DMS153 treated with DMSO at 0.1 percent for 48 hours (cell line): ENCODE results near the gene PSMB7.
"Not testable (repeated sequence)": the region's sequence is repeated elsewhere in the genome, so short reads cannot be mapped to it uniquely, and the experiment has no call there.

Experiments used
- DNase-seq: peaks from one replicate; lab custom pipeline; 2025; ENCODE audit not compliant: unreplicated experiment; lab: John Stamatoyannopoulos, UW

PSMB7 gene

GRCh38 chr9:124443625-124444024, 28.4 kb upstream of the PSMB7 start:
- no peak for DNase-seq

- DNase-seq, result no peak
These were observed 27.6 kb upstream of the PSMB7 start for GRCh38 chr9:124442826-124443225.

DNA sequence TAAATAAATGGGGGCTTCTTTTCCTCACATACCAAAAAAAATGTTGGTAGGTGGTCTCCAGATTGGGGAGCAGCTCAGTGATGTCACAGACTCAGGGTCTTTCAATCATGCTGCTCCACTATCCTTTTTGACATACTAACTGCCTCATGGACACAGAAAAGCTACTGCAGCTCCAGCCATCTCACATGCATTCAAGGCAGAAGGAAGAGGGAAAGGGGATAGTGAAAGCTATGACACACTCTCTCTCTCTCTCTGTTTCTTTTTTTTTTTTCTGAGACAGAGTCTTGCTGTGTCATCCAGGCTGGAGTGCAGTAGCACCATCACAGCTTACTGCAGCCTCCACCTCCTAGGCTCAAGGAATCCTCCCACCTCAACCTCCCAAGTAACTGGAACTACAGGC, 27.1 kb upstream of the PSMB7 start:
- no peak for DNase-seq

- DNase-seq, result no peak
These were observed 26.0 kb upstream of the PSMB7 start for GRCh38 chr9:124441291-124441690.

- no peak for DNase-seq
These were observed 25.5 kb upstream of the PSMB7 start for GRCh38 chr9:124440786-124441185.

GRCh38 chr9:124439686-124440243, 24.5 kb upstream of the PSMB7 start:
- no peak for DNase-seq

DNA sequence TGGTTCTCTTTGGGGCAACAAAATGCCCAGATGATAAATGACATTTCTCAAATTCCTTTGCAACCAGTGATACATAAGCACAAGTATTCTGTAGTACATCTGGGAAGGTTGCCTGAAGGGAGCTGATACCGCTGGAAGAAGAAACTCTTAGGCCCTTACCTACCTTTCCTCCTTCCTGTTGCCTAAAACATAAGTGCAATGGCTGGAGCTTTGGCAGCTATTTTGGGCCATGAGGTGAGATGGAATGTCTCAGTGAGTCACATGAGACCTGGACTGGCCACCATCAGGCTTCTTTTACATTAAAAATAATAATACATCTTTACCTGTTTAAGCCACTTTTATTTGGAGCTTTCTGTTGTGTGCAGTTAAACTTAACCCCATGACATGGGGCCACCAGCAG, 23.8 kb upstream of the PSMB7 start:
- DNase-seq, result no peak

DNA sequence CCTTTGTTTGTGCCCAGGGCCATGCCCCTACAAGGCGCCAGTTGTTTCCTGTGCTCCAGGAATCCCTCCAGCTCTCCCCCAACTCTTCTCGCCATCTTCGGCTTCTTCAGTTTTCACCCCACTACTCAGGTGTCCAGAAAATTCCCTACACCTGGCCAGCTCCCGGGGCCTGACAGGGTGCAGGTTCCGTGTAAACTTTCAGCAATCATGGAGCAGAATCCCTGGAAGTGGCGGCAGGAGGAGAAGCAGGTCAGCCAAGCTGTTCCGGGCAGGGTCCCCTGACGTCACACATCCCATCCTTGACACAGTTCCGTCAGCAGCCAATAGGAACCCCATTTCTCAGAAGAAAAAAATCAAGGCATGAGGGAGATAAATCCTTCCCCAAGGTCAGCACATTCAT, 22.8 kb upstream of the PSMB7 start:
- no peak for DNase-seq

DNA sequence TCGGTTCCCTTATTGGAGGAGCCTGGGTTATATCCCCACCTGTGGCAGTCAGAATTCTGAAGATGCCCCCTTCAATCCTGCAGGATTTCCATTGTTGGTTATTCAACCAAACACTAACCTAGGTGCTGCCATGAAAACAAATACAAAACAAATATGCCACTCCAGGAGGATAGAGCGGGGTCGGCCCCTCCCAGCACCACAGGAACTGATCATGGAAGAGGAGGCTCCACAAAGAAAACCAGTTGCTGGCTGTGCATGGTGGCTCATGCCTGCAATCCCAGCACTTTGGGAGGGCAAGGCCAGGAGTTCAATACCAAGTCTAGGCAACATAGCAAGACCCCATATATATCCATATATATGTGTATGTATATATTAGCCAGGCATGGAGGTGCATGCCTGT, 21.8 kb upstream of the PSMB7 start:
- DNase-seq, result no peak

- no peak for DNase-seq
These were observed 21.1 kb upstream of the PSMB7 start for GRCh38 chr9:124436320-124436719.

- no peak for DNase-seq
These were observed 14.3 kb upstream of the PSMB7 start for GRCh38 chr9:124429530-124429867.

GRCh38 chr9:124428751-124429529, 13.7 kb upstream of the PSMB7 start:
- DNase-seq, result peak; percentile 42

DNA sequence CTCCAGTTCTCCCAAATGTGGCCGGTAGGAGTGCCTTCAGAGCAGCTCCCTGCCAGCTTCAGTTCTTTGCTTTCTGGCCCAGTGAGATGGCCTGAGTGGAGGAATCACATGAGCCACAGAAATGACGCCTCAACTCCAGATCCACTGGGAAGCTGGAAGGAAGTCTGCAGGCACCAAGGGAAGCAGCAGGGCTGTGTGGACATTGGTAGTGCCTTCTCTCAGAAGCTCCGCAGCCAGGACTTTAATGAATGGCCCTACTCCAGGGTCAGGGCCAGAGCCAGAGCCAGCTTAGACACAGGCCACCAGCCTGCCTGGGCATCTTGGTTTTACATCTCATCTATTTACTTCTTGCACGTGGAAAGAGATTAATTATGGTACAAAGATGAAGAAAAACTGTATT, 12.0 kb upstream of the PSMB7 start:
- no peak for DNase-seq

- no peak for DNase-seq
These were observed 11.1 kb upstream of the PSMB7 start for GRCh38 chr9:124426361-124426760.

GRCh38 chr9:124425733-124426132, 10.5 kb upstream of the PSMB7 start:
- DNase-seq, result not testable (repeated sequence)

DNA sequence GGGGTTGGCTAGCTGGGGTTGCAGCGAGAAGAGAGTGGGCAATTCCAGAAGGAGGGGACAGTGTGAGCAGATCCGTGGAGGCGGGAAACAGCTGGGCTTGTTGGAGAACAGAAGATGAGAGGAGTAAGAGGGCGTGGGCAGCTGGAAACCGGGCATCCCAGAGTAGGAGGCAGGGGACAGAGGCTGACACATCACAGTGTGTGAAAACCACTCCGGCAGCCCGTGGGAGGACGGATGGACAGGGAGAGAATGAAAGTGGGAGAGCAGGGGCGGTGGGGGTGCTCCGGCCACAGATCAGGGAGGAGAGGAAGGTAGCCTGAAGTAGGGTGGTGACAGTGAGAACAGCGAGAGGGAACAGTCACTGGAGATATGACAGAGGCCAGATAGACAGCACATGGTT, 8.3 kb upstream of the PSMB7 start:
- DNase-seq, result no peak

GRCh38 chr9:124423155-124423554, 7.9 kb upstream of the PSMB7 start:
- DNase-seq, result no peak

DNA sequence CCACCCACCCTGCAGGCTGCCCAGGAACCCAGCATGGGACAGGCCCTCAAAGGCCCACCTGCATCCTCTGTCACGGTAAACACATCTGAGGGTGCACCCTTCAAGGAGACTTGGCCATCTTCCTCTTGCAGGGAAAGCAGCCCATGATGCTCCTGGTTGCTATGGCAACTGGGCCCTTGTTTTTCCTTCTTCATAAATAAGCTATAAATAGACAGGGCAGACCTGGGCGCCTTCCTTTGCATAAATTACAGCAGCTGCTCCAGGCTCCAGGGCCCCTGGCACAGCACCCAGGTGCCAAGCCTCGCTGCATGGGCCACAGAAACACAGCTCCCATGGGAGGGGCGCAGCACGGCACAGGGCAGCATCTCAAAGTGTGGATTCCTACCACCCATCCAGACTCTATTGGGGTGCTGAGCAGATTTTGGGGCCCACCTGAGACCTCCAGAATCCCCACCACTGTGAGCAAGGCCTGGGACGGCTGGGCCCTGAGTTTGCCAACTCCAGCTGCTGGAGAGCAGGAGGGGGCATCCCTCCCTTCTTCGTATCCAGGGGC, 5.8 kb upstream of the PSMB7 start:
- DNase-seq, result peak; percentile 60

DNA sequence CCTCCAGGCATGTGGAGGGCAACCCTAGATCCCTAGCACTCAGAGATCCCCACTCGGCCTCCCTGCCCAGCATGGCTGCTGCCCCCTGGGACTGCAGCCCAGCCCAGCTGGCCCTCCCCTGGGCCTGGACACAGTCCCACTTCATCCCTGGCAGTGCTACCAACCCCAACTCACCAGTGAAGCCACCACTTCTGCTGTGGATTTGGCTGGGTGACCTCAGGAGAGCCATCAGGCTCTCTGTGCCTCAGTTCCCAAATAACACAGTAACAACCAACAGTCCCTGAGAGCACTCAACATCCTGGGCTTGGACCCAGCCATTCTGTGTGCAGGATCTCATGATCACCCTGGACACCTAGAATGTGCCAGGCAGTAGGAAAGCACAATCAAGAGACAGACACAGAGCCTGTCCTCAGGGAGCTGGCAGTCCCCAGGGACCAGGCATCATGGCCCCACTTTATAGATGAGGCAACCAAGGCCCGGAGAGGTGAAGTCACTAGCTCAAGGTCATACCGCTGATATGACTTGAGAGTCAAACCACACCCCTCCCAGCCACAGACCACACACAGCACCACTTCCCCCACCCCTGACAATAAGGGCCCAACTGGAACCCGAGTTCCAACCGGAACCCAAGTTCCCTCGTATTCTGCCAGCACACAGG, 4.7 kb upstream of the PSMB7 start:
- no peak for DNase-seq

- no peak for DNase-seq
These were observed 726 bp upstream of the PSMB7 start for GRCh38 chr9:124415852-124416484.

- no peak for DNase-seq
These were observed 630 bp downstream of the PSMB7 start for GRCh38 chr9:124414612-124415011.

- DNase-seq, result no peak
These were observed 3.0 kb downstream of the PSMB7 start for GRCh38 chr9:124412228-124412575.
